DMS 273 (cell line): ENCODE results near the gene RFX4.

Source experiments
- DNase-seq: peaks from one replicate; lab custom pipeline; 2025; ENCODE audit not compliant: unreplicated experiment; lab: John Stamatoyannopoulos, UW

RFX4 gene

DNA sequence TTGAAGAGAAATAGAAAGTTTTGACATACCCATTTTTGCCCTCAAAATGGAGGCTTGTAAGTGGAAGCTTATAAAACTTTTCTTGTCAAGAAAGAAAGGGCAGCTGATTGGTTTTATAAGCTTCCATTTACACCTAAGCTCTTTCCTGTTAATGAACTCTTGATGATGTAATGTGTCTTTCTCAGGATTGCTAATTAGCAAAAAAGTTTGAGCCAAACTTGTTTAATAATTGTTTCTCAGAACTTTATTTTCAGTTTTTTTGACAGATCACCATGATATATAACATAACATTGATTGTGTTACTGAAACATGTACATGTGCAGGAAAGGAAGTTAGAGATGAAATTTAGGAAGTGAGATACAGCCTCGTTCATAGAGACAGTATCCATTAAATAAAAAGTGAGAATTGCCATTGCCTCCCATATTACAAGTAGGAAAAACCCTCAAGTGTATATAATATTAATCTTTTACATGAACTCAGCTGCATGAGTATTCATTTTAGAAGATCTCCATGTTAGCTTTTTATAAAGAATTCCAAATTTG lies 218.4 kb downstream of the RFX4 start:
- DNase-seq, result no peak

DNA sequence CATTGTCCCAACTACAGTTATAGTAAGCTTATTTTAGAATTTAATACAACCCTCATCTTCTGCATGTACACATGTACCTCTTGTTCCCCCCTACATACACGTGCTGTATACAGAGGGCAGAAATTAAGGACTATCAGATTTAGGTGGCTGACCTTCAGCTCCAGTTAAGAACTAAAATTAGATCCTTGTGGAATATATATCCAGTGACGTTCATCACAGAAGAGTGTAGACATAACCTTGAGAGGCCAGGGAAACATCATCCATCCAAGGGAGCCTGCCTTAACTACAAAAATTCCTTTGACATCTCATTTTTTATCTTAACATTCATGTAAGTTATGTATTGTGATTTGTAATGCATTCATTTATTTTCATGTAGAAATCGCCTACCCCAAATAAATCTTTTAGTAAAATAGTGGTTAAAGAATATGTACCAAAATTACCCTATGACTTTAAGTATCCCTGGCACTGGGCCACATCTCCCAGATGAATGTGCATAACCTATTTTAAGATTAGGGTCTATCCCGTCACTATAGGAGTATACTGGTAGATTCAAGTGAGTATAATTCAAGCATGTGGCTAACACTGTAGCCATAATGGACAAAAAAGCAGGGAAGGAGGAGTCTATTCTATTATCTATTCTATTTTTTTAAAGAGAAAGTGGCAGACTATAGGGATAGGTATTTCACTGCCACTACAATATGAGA lies 219.2 kb downstream of the RFX4 start:
- DNase-seq, result peak; percentile 1

DNA sequence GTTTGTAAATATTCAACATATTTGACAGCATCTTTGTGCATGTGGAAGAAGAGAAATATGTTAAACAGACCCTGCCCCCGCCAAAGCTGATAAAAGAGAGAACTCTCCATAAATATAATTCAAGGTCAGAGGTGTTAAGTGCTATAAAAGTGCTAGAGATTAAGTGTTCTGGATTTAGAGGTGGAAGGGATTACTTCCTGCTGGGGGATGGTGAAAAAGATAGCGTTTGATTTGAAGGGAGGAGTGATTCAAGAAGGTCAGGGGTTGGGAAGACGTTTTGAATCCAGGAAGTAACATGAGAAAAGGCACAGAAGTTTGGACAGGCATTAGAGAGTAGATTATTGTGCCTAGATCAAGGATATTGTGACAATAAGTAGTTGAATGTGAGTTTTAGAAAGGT lies 221.9 kb downstream of the RFX4 start:
- no peak for DNase-seq
